GM12891 (cell line): ENCODE data around the gene TMEM54.
"Not testable (repeated sequence)": the region's sequence is repeated elsewhere in the genome, so short reads cannot be mapped to it uniquely, and the experiment has no call there.

Source experiments
- DNase-seq: peaks from one replicate; pipeline ENCODE4 v3.0.0; 2011; ENCODE audit warnings: low spot score; ENCODE audit not compliant: insufficient read length
- FAIRE-seq: peaks from 2 replicates; lab custom pipeline; 2011; peaks lifted over from hg19 to GRCh38; lab: Jason Lieb, UNC
- PAX5 ChIP-seq: IDR thresholded peaks from 2 replicates; pipeline ENCODE4 v1.6.1; 2011; ENCODE audit warnings: low read length, moderate library complexity, mild to moderate bottlenecking; ENCODE audit not compliant: insufficient read depth, severe bottlenecking
- POLR2A ChIP-seq: IDR thresholded peaks from 2 replicates; pipeline ENCODE4 v1.6.1; 2011; ENCODE audit warnings: low read depth, low read length, control low read depth
- POLR2AphosphoS5 ChIP-seq: IDR thresholded peaks from 2 replicates; pipeline ENCODE4 v1.6.1; 2011; ENCODE audit warnings: low read depth, low read length, control low read depth
- POU2F2 ChIP-seq: IDR thresholded peaks from 2 replicates; pipeline ENCODE4 v1.6.1; 2011; ENCODE audit warnings: low read depth, mild to moderate bottlenecking, control low read depth, low read length, moderate library complexity
- SPI1 ChIP-seq: IDR thresholded peaks from 2 replicates; pipeline ENCODE4 v1.6.1; 2011; ENCODE audit warnings: low read depth, low read length, control low read depth
- TAF1 ChIP-seq: IDR thresholded peaks from 2 replicates; pipeline ENCODE4 v1.6.1; 2011; ENCODE audit warnings: low read depth, low read length, control low read depth

Gene TMEM54

GRCh38 chr1:32907435-32907834, 6.2 kb upstream of the TMEM54 start:
- DNase-seq (no peak), FAIRE-seq (no peak)
- TF ChIP-seq SPI1 (peak; percentile 41), PAX5 (no peak), POLR2AphosphoS5 (no peak)

- no peak for TF ChIP-seq POLR2A
- no peak for TF ChIP-seq SPI1
- TF ChIP-seq POLR2AphosphoS5, result no peak
- no peak for TF ChIP-seq PAX5
- TF ChIP-seq TAF1, result no peak
- TF ChIP-seq POU2F2, result no peak
- FAIRE-seq, result no peak
- DNase-seq, result no peak
Observed at GRCh38 chr1:32906654-32907053, 5.5 kb upstream of the TMEM54 start.

GRCh38 chr1:32905588-32905987, 4.4 kb upstream of the TMEM54 start:
- FAIRE-seq, DNase-seq: not testable (repeated sequence)

- no peak for TF ChIP-seq POLR2AphosphoS5
- TF ChIP-seq SPI1, result no peak
- no peak for TF ChIP-seq POLR2A
- TF ChIP-seq TAF1, result no peak
- no peak for DNase-seq
Observed at GRCh38 chr1:32904797-32905196, 3.6 kb upstream of the TMEM54 start.

GRCh38 chr1:32903991-32904785, 3.0 kb upstream of the TMEM54 start:
- DNase-seq, result no peak
- no peak for TF ChIP-seq TAF1
- no peak for TF ChIP-seq SPI1
- no peak for TF ChIP-seq POLR2A
- no peak for TF ChIP-seq POLR2AphosphoS5
- TF ChIP-seq POU2F2, result no peak
- TF ChIP-seq PAX5, result no peak
- FAIRE-seq, result no peak

More at GRCh38 chr1:32904797-32905196, 3.6 kb upstream of the TMEM54 start:
- FAIRE-seq, result no peak

- no peak for FAIRE-seq
- DNase-seq, result no peak
Observed at GRCh38 chr1:32902535-32902920, 1.3 kb upstream of the TMEM54 start.

GRCh38 chr1:32901823-32902534, 790 bp upstream of the TMEM54 start:
- FAIRE-seq, result no peak
- no peak for DNase-seq
- no peak for TF ChIP-seq PAX5
- no peak for TF ChIP-seq POLR2AphosphoS5
- no peak for TF ChIP-seq POLR2A
- no peak for TF ChIP-seq TAF1
- no peak for TF ChIP-seq SPI1
- no peak for TF ChIP-seq POU2F2

More at GRCh38 chr1:32902535-32902920, 1.3 kb upstream of the TMEM54 start:
- TF ChIP-seq PAX5, result no peak
- TF ChIP-seq POU2F2, result no peak
- TF ChIP-seq SPI1, result no peak
- TF ChIP-seq TAF1, result no peak
- TF ChIP-seq POLR2AphosphoS5, result no peak
- no peak for TF ChIP-seq POLR2A

- FAIRE-seq (no peak), DNase-seq (no peak)
- TF ChIP-seq PAX5, result no peak
Observed at GRCh38 chr1:32900371-32900955, 726 bp downstream of the TMEM54 start.

- FAIRE-seq (no peak), DNase-seq (no peak)
- TF ChIP-seq POLR2A (no peak), TAF1 (no peak), PAX5 (no peak), SPI1 (no peak), POU2F2 (no peak), POLR2AphosphoS5 (no peak)
Observed at GRCh38 chr1:32899586-32900296, 1.4 kb downstream of the TMEM54 start.
